Breast epithelium (tissue), 3 donors: Measurements from ENCODE around the gene NTSR1.

Source experiments
- CTCF ChIP-seq, 3 donors: fragments of 450-650 bp; IDR thresholded peaks; one replicate each; pipeline ENCODE4 v1.5.1; 2016 to 2017; ENCODE audit warnings: antibody characterized with exemption in 3 of 3, mild to moderate bottlenecking in 3 of 3, moderate library complexity in 3 of 3
- POLR2A ChIP-seq: fragments of 450-650 bp; IDR thresholded peaks from one replicate; pipeline ENCODE4 v1.6.1; 2016; ENCODE audit warnings: antibody characterized with exemption, mild to moderate bottlenecking, moderate library complexity
- POLR2AphosphoS5 ChIP-seq, 3 donors: sonication (generic); formaldehyde crosslinking; IDR thresholded peaks; one replicate each; pipeline ENCODE4 v1.6.1; 2017; ENCODE audit warnings: antibody characterized with exemption in 3 of 3

- no peak for TF ChIP-seq CTCF (IDR thresholded peaks at IDR 0.05)
- TF ChIP-seq POLR2A, result no peak
- peak; percentile 42 to 76 (median 76) for TF ChIP-seq POLR2AphosphoS5 (IDR thresholded peaks at IDR 0.05)
Observed at GRCh38 chr20:62804627-62805154, 96.1 kb downstream of the NTSR1 start, which contains the start of gene OGFR.
